Keratinocyte (primary cell): ENCODE data around the gene SMIM7. TPM values are rescaled to one million over a fixed set of nuclear protein-coding genes. Genes with fewer than 3 reads are reported as not detected.

Source experiments
- DNase-seq: peaks from one replicate; pipeline ENCODE4 v3.0.0-alpha.2; 2011; ENCODE audit warnings: low read depth, missing footprints, low spot score
- FAIRE-seq: peaks from 2 replicates; lab custom pipeline; 2011; peaks lifted over from hg19 to GRCh38; lab: Jason Lieb, UNC
- H2AFZ ChIP-seq: 2 replicates; pipeline ENCODE4 v1.6.0; 2012; ENCODE audit warnings: low read length, control low read depth, inconsistent platforms; ENCODE audit not compliant: control insufficient read depth
- H3K27ac ChIP-seq: 2 replicates; pipeline ENCODE4 v1.5.1; 2011; ENCODE audit warnings: low read length; ENCODE audit not compliant: control insufficient read depth, insufficient read depth
- H3K27me3 ChIP-seq: 3 replicates; pipeline ENCODE4 v1.6.0; 2011; ENCODE audit warnings: low read length; ENCODE audit not compliant: control insufficient read depth, insufficient read depth; ENCODE audit errors: extremely low read depth
- H3K36me3 ChIP-seq, 2 experiments: 2 replicates in 1 of 2; 3 replicates in 1 of 2; pipeline ENCODE4 v1.5.1; 2011; ENCODE audit warnings: low read length in 2 of 2, mild to moderate bottlenecking in 1 of 2; ENCODE audit not compliant: control insufficient read depth in 2 of 2, insufficient read depth in 2 of 2; ENCODE audit errors: extremely low read depth in 1 of 2
- H3K4me1 ChIP-seq: 3 replicates; pipeline ENCODE4 v1.5.1; 2011; ENCODE audit warnings: low read length; ENCODE audit not compliant: control insufficient read depth, insufficient read depth; ENCODE audit errors: extremely low read depth
- H3K4me2 ChIP-seq: 3 replicates; pipeline ENCODE4 v1.6.0; 2011; ENCODE audit warnings: low read depth, low read length; ENCODE audit not compliant: control insufficient read depth, insufficient read depth; ENCODE audit errors: extremely low read depth
- H3K4me3 ChIP-seq, 3 experiments: fragments of 200-600 bp in 1 of 3; sonication (generic) in 1 of 3; 2 replicates in 2 of 3; 3 replicates in 1 of 3; pipeline ENCODE4 v1.5.1; 2011 to 2016; ENCODE audit warnings: low read length in 3 of 3, mild to moderate bottlenecking in 3 of 3, control low read depth in 2 of 3, inconsistent platforms in 1 of 3, low read depth in 1 of 3, mixed read lengths in 1 of 3, mixed run types in 1 of 3, moderate library complexity in 1 of 3; ENCODE audit not compliant: control insufficient read depth in 2 of 3, insufficient read depth in 2 of 3; ENCODE audit errors: extremely low read depth in 1 of 3
- H3K79me2 ChIP-seq: 2 replicates; pipeline ENCODE4 v1.6.0; 2012; ENCODE audit warnings: low read length; ENCODE audit not compliant: control insufficient read depth, insufficient read depth
- H3K9ac ChIP-seq: 3 replicates; pipeline ENCODE4 v1.6.0; 2011; ENCODE audit warnings: low read length; ENCODE audit not compliant: control insufficient read depth, insufficient read depth; ENCODE audit errors: extremely low read depth
- H3K9me1 ChIP-seq: 3 replicates; pipeline ENCODE4 v1.6.0; 2011; ENCODE audit warnings: low read length; ENCODE audit not compliant: control insufficient read depth, insufficient read depth; ENCODE audit errors: extremely low read depth
- H3K9me3 ChIP-seq: 2 replicates; pipeline ENCODE4 v1.5.1; 2012; ENCODE audit warnings: low read depth, low read length; ENCODE audit not compliant: control insufficient read depth
- H4K20me1 ChIP-seq: 3 replicates; pipeline ENCODE4 v1.6.0; 2011; ENCODE audit warnings: low read length; ENCODE audit not compliant: control insufficient read depth, insufficient read depth; ENCODE audit errors: extremely low read depth
- CTCF ChIP-seq, 3 experiments: IDR thresholded peaks in 1 of 3; conservative IDR thresholded peaks in 1 of 3; optimal IDR thresholded peaks in 1 of 3; 2 replicates in 2 of 3; 3 replicates in 1 of 3; pipeline versions ENCODE3 to v1.5.1; 2011; ENCODE audit warnings: low read length in 3 of 3, mild to moderate bottlenecking in 3 of 3, moderate library complexity in 2 of 3, control low read depth in 1 of 3, inconsistent platforms in 1 of 3; ENCODE audit not compliant: insufficient read depth in 2 of 3; ENCODE audit errors: extremely low read depth in 1 of 3
- EZH2 ChIP-seq: IDR thresholded peaks from one replicate; pipeline ENCODE4 v1.6.1; 2012; ENCODE audit warnings: inconsistent platforms, mild to moderate bottlenecking, low read length, moderate library complexity
- dilution Hi-C: fragments of 300-500 bp; cut with MboI; formaldehyde crosslinking; loops from one replicate; pipeline ENCODE4 v1.7.0; 2020; ENCODE audit warnings: low sequenced_read_pairs; ENCODE audit not compliant: extremely low pct_ligation_motif_present
- polyA plus RNA-seq, 5 experiments: library from polyadenylated mRNA; depleted of rRNA in 3 of 5; stranded (reverse) in 3 of 5; stranded (forward) in 1 of 5; unstranded in 1 of 5; fragments of >200 nt; gene quantifications; 1 replicate in 1 of 5; 2 replicates in 3 of 5; 3 replicates in 1 of 5; pipeline versions ENCODE4 v1.2.1 to v1.2.3, GENCODE V29; 2011 to 2012; ENCODE audit warnings: missing spikeins in 2 of 5, low read depth in 1 of 5, low replicate concordance in 1 of 5

SMIM7 gene
- polyA plus RNA-seq, 1 donor (not counting 4 experiments of a cell fraction or from before 2014, with no cell fraction given): 79.1 TPM

- DNase-seq (no peak), FAIRE-seq (no peak)
- Histone ChIP-seq H3K9me3 (no peaks in the 10 kb centered on the region), H3K79me2 (peaks cover 90% of the 10 kb centered on the region), H3K4me1 (no peaks in the 10 kb centered on the region), H3K9ac (no peak overlapping the region), H3K27ac (no peak overlapping the region), H3K27me3 (no peaks in the 10 kb centered on the region), H3K36me3 (peaks cover 8% of the 10 kb centered on the region in 2 experiments), H2AFZ (no peak overlapping the region), H4K20me1 (peaks cover 13% of the 10 kb centered on the region), H3K9me1 (peaks cover 5% of the 10 kb centered on the region), H3K4me3 (no peak overlapping the region), H3K4me2 (no peak overlapping the region)
- dilution Hi-C loops: no loop called here
- TF ChIP-seq CTCF (optimal IDR thresholded peaks at IDR 0.05 in 1 of 3, IDR thresholded peaks at IDR 0.05 in 1 of 3, conservative IDR thresholded peaks at IDR 0.05 in 1 of 3; ENCODE audit: extremely low read depth in 1 of 3, insufficient read depth in 2 of 3, low read length in 3 of 3) (no peak), EZH2 (no peak)
Measured at GRCh38 chr19:16608290-16608739, 51.6 kb downstream of the SMIM7 start.

DNA sequence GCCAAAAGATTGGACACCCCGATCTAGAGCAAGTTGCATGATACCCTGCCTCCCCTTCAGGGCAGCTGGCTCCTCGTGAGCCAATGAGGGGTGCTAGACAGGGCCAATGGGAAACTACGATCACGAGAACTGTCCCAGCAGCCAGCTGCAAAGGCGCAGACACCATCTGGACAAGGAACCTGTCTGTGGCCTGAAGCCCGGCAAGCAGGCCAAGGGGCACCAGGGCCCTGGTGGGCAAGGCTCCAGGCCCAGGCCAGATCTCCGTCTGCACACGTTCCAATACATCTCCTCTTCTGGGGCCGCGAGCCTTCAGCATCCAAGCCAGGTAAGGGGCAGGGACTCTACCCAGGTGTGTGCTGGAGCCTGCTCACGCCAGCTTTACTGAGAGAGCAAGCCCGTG lies 52.1 kb downstream of the SMIM7 start:
- H3K36me3 ChIP-seq: peaks cover 8% of the 10 kb centered on the region in 2 experiments
- H3K4me1 ChIP-seq: no peaks in the 10 kb centered on the region
- H3K9ac ChIP-seq: no peak overlapping the region
- no peak overlapping the region for H2AFZ ChIP-seq
- no peaks in the 10 kb centered on the region for H3K27me3 ChIP-seq
- peaks cover 5% of the 10 kb centered on the region for H3K9me1 ChIP-seq
- no peak overlapping the region for H3K4me3 ChIP-seq
- TF ChIP-seq EZH2 (no peak), CTCF (optimal IDR thresholded peaks at IDR 0.05 in 1 of 3, IDR thresholded peaks at IDR 0.05 in 1 of 3, conservative IDR thresholded peaks at IDR 0.05 in 1 of 3; ENCODE audit: extremely low read depth in 1 of 3, insufficient read depth in 2 of 3, low read length in 3 of 3) (no peak)
- FAIRE-seq (no peak), DNase-seq (no peak)
- H4K20me1 ChIP-seq: peaks cover 14% of the 10 kb centered on the region
- dilution Hi-C loops: no loop called here
- no peak overlapping the region for H3K27ac ChIP-seq
- no peak overlapping the region for H3K4me2 ChIP-seq
- H3K9me3 ChIP-seq: no peaks in the 10 kb centered on the region
- H3K79me2 ChIP-seq: peaks cover 91% of the 10 kb centered on the region
